ENCODE results near the gene RNF144B.

- TF ChIP-seq CTCF (IDR thresholded peaks at IDR 0.05) (no peak), EZH2 (IDR thresholded peaks at IDR 0.05; ENCODE audit: borderline replicate concordance, insufficient read depth, low read depth, low read length, poor library complexity, severe bottlenecking) (no peak)
These were observed 76.3 kb downstream of the RNF144B start for GRCh38 chr6:18463429-18463828.
